Mesenchymal stem cell (in vitro differentiated cells and primary cell): ENCODE results near the gene TSHZ1.

Source experiments
- DNase-seq: peaks from one replicate; pipeline ENCODE4 v3.0.0-alpha.2; 2013
- H2AFZ ChIP-seq: one replicate; pipeline ENCODE4 v1.6.1; 2013; ENCODE audit warnings: low read depth, mild to moderate bottlenecking, control low read depth, inconsistent platforms, low read length, moderate library complexity
- H2AK5ac ChIP-seq: 2 replicates; pipeline ENCODE4 v1.6.1; 2013; ENCODE audit warnings: low read length, moderate library complexity, mild to moderate bottlenecking, inconsistent platforms; ENCODE audit not compliant: severe bottlenecking
- H2BK120ac ChIP-seq: one replicate; pipeline ENCODE4 v1.6.1; 2013; ENCODE audit warnings: low read depth, mild to moderate bottlenecking, inconsistent platforms, low read length, moderate library complexity
- H2BK12ac ChIP-seq, 2 experiments: one replicate each; pipeline ENCODE4 v1.6.1; 2013; ENCODE audit warnings: inconsistent platforms in 2 of 2, low read length in 2 of 2, mild to moderate bottlenecking in 2 of 2, moderate library complexity in 2 of 2, control low read depth in 1 of 2
- H2BK15ac ChIP-seq: one replicate; pipeline ENCODE4 v1.6.1; 2013; ENCODE audit warnings: mild to moderate bottlenecking, low read depth, inconsistent platforms; ENCODE audit not compliant: poor library complexity, severe bottlenecking
- H2BK5ac ChIP-seq: 2 replicates; pipeline ENCODE4 v1.6.1; 2013; ENCODE audit warnings: low read depth, mild to moderate bottlenecking, low read length, control low read depth, inconsistent platforms; ENCODE audit not compliant: poor library complexity, severe bottlenecking
- H3K14ac ChIP-seq, 2 experiments: one replicate each; pipeline ENCODE4 v1.6.1; 2013; ENCODE audit warnings: inconsistent platforms in 2 of 2, low read length in 2 of 2, control low read depth in 1 of 2, mild to moderate bottlenecking in 1 of 2, moderate library complexity in 1 of 2
- H3K18ac ChIP-seq, 2 experiments: one replicate each; pipeline ENCODE4 v1.6.1; 2013; ENCODE audit warnings: inconsistent platforms in 2 of 2, low read length in 2 of 2, control low read depth in 1 of 2, low read depth in 1 of 2, mild to moderate bottlenecking in 1 of 2
- H3K23ac ChIP-seq, 2 experiments: one replicate each; pipeline ENCODE4 v1.6.1; 2013; ENCODE audit warnings: inconsistent platforms in 2 of 2, low read length in 2 of 2, mild to moderate bottlenecking in 2 of 2, moderate library complexity in 2 of 2, control low read depth in 1 of 2
- H3K27ac ChIP-seq: 2 replicates; pipeline ENCODE4 v1.5.1; 2013; ENCODE audit warnings: mild to moderate bottlenecking, moderate library complexity, low read length, control low read depth, inconsistent platforms; ENCODE audit not compliant: poor library complexity, severe bottlenecking
- H3K27me3 ChIP-seq, 2 experiments: 2 replicates each; pipeline versions ENCODE4 v1.6.1 to v1.7.0; 2013; ENCODE audit warnings: low read length in 2 of 2, mild to moderate bottlenecking in 2 of 2, moderate library complexity in 2 of 2, control low read depth in 1 of 2, inconsistent platforms in 1 of 2; ENCODE audit not compliant: control insufficient read depth in 1 of 2, insufficient read depth in 1 of 2
- H3K36me3 ChIP-seq, 2 experiments: 2 replicates each; pipeline versions ENCODE4 v1.6.1 to v1.7.0; 2013; ENCODE audit warnings: low read length in 2 of 2, control low read depth in 1 of 2, inconsistent platforms in 1 of 2, low read depth in 1 of 2, mild to moderate bottlenecking in 1 of 2; ENCODE audit not compliant: insufficient read depth in 2 of 2, control insufficient read depth in 1 of 2
- H3K4ac ChIP-seq, 2 experiments: one replicate each; pipeline ENCODE4 v1.6.1; 2013; ENCODE audit warnings: inconsistent platforms in 2 of 2, low read length in 2 of 2, mild to moderate bottlenecking in 2 of 2, moderate library complexity in 2 of 2, control low read depth in 1 of 2, low read depth in 1 of 2
- H3K4me1 ChIP-seq: 2 replicates; pipeline ENCODE4 v1.6.1; 2013; ENCODE audit warnings: low read depth, low read length, control low read depth; ENCODE audit not compliant: control insufficient read depth, insufficient read depth
- H3K4me2 ChIP-seq: 2 replicates; pipeline ENCODE4 v1.6.1; 2013; ENCODE audit warnings: low read length, mild to moderate bottlenecking, inconsistent platforms; ENCODE audit not compliant: poor library complexity, severe bottlenecking
- H3K4me3 ChIP-seq, 2 experiments: 2 replicates each; pipeline versions ENCODE4 v1.5.1 to v1.7.0; 2013; ENCODE audit warnings: low read length in 2 of 2, mild to moderate bottlenecking in 2 of 2, control low read depth in 1 of 2, low read depth in 1 of 2; ENCODE audit not compliant: insufficient read depth in 1 of 2
- H3K79me1 ChIP-seq: replicated peaks from 2 replicates; pipeline ENCODE4 v1.6.1; 2013; ENCODE audit warnings: mild to moderate bottlenecking, control low read depth, low read length, inconsistent platforms; ENCODE audit not compliant: poor library complexity, severe bottlenecking
- H3K9ac ChIP-seq: 2 replicates; pipeline ENCODE4 v1.7.0; 2013; ENCODE audit warnings: mild to moderate bottlenecking, low read length, moderate library complexity
- H3K9me3 ChIP-seq: 2 replicates; pipeline ENCODE4 v1.7.0; 2013; ENCODE audit warnings: mild to moderate bottlenecking, low read length; ENCODE audit not compliant: control insufficient read depth
- H4K8ac ChIP-seq: one replicate; pipeline ENCODE4 v1.6.1; 2013; ENCODE audit warnings: inconsistent platforms, mild to moderate bottlenecking, low read length, moderate library complexity
- H4K91ac ChIP-seq: one replicate; pipeline ENCODE4 v1.6.1; 2013; ENCODE audit warnings: mild to moderate bottlenecking, low read length, inconsistent platforms
- WGBS: methylation state at CpG from one replicate; pipeline ENCODE4 v1.1.7; 2013; ENCODE audit warnings: mixed read lengths; 5-methylcytosine and 5-hydroxymethylcytosine counted together

TSHZ1 gene

DNA sequence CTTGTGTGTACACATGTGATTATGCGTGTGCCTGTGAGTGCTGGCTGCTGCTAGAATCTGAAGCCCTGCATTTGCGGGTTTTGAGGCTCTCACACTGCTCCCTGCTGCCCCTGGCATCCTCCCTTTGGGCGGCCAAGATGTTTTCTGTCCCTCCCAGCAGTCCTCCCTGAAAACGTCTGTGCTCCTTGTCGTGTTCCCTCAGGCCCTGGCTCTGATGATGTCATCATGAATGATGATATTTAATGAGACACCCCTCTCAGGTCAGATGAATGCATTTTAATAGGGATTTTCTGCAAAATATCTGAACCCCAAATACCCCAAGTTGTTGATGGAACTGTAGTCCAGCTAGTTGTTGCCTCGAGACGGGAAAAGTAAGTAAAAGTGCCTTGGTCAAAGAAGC, 73.1 kb downstream of the TSHZ1 start:
- no peak overlapping the region for H3K27ac ChIP-seq
- WGBS: 95% methylated on average over 7 of the region's 7 CpGs
- peaks cover 27 to 33% of the 10 kb centered on the region in 2 experiments for H3K36me3 ChIP-seq

DNA sequence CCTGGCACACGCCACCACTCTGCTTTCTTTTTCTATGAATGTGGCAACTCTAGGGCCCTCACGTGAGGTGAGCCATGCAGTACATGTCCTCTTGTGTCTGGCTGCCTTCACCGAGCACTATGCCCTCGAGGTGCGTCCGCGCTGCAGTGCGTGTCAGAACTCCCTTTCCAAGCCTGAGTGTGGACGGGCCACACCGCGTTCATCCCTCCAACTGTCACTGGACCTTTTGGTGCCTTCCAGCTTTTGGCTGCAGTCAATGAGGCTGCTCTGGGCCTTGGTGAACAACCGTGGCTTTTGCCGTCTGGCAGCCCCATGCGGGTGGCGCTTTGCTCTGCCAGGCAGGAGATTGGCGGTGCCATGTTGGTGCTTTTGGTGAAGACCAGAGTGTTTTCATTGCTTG, 74.0 kb downstream of the TSHZ1 start:
- peaks cover 7% of the 10 kb centered on the region for H3K79me1 ChIP-seq
- H2BK5ac ChIP-seq: no peak overlapping the region
- 97% methylated on average over 16 of the region's 16 CpGs for WGBS
- H3K4ac ChIP-seq: no peak overlapping the region
- peaks cover 27 to 34% of the 10 kb centered on the region in 2 experiments for H3K36me3 ChIP-seq
- no peak overlapping the region for H3K18ac ChIP-seq
- no peaks in the 10 kb centered on the region for H3K9me3 ChIP-seq
- H4K8ac ChIP-seq: no peak overlapping the region
- no peak overlapping the region for H3K4me2 ChIP-seq
- no peak overlapping the region for H2BK120ac ChIP-seq
- H2AK5ac ChIP-seq: no peak overlapping the region
- no peak overlapping the region for H3K27ac ChIP-seq
- H3K27me3 ChIP-seq: no peaks in the 10 kb centered on the region
- H2AFZ ChIP-seq: no peak overlapping the region
- H3K23ac ChIP-seq: no peak overlapping the region
- no peak for DNase-seq
- H4K91ac ChIP-seq: no peak overlapping the region
- H3K14ac ChIP-seq: no peak overlapping the region
- no peak overlapping the region for H3K4me3 ChIP-seq
- no peak overlapping the region for H2BK12ac ChIP-seq
- H2BK15ac ChIP-seq: no peak overlapping the region
- peaks cover 3% of the 10 kb centered on the region for H3K4me1 ChIP-seq
- no peak overlapping the region for H3K9ac ChIP-seq

More for the DNA sequence above, 73.1 kb downstream of the TSHZ1 start:
- no peak overlapping the region for H2BK12ac ChIP-seq
- H3K27me3 ChIP-seq: no peaks in the 10 kb centered on the region
- H3K4ac ChIP-seq: no peak overlapping the region
- H3K23ac ChIP-seq: no peak overlapping the region
- no peak overlapping the region for H2AK5ac ChIP-seq
- H3K79me1 ChIP-seq: peaks cover 8% of the 10 kb centered on the region
- H2AFZ ChIP-seq: no peak overlapping the region
- no peak overlapping the region for H3K4me2 ChIP-seq
- H3K9me3 ChIP-seq: no peaks in the 10 kb centered on the region
- H3K4me1 ChIP-seq: peaks cover 3% of the 10 kb centered on the region
- H2BK120ac ChIP-seq: no peak overlapping the region
- H3K4me3 ChIP-seq: no peak overlapping the region
- DNase-seq: no peak
- no peak overlapping the region for H3K18ac ChIP-seq
- no peak overlapping the region for H4K8ac ChIP-seq
- no peak overlapping the region for H3K14ac ChIP-seq
- no peak overlapping the region for H4K91ac ChIP-seq
- no peak overlapping the region for H3K9ac ChIP-seq
- H2BK5ac ChIP-seq: no peak overlapping the region
- H2BK15ac ChIP-seq: no peak overlapping the region

DNA sequence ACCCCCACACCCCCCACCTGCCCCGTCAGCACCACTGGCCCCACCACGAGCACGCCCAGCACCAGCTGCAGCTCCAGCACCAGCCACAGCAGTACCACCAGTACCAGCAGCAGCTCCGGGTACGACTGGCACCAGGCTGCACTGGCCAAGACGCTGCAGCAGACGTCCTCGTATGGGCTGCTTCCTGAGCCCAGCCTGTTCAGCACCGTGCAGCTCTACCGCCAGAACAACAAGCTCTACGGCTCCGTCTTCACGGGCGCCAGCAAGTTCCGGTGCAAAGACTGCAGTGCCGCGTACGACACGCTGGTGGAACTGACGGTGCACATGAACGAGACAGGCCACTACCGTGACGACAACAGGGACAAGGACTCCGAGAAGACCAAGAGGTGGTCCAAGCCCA, 75.3 kb downstream of the TSHZ1 start:
- H2AK5ac ChIP-seq: no peak overlapping the region
- H2BK5ac ChIP-seq: no peak overlapping the region
- WGBS: 98% methylated on average over 24 of the region's 24 CpGs
- H3K18ac ChIP-seq: no peak overlapping the region
- no peak overlapping the region for H3K4me2 ChIP-seq
- H2BK15ac ChIP-seq: no peak overlapping the region
- H3K36me3 ChIP-seq: peaks cover 27 to 34% of the 10 kb centered on the region in 2 experiments
- no peak overlapping the region for H4K91ac ChIP-seq
- DNase-seq: no peak
- no peaks in the 10 kb centered on the region for H3K27me3 ChIP-seq
- H3K9ac ChIP-seq: no peak overlapping the region
- no peaks in the 10 kb centered on the region for H3K9me3 ChIP-seq
- no peak overlapping the region for H3K23ac ChIP-seq
- H3K4me1 ChIP-seq: peaks cover under 1% of the 10 kb centered on the region
- H3K4me3 ChIP-seq: no peak overlapping the region
- H4K8ac ChIP-seq: no peak overlapping the region
- H3K79me1 ChIP-seq: peaks cover 7% of the 10 kb centered on the region
- H2AFZ ChIP-seq: no peak overlapping the region
- no peak overlapping the region for H3K4ac ChIP-seq
- H3K27ac ChIP-seq: no peak overlapping the region
- H2BK12ac ChIP-seq: no peak overlapping the region
- no peak overlapping the region for H2BK120ac ChIP-seq
- no peak overlapping the region for H3K14ac ChIP-seq

- WGBS: 95% methylated on average over 23 of the region's 23 CpGs
- no peak overlapping the region for H4K8ac ChIP-seq
- no peak overlapping the region for H3K23ac ChIP-seq
- H3K9me3 ChIP-seq: no peaks in the 10 kb centered on the region
- H3K27me3 ChIP-seq: no peaks in the 10 kb centered on the region
- H3K4me1 ChIP-seq: no peaks in the 10 kb centered on the region
- H2BK15ac ChIP-seq: no peak overlapping the region
- no peak overlapping the region for H2BK120ac ChIP-seq
- no peak overlapping the region for H2AK5ac ChIP-seq
- no peak overlapping the region for H4K91ac ChIP-seq
- H3K18ac ChIP-seq: no peak overlapping the region
- no peak overlapping the region for H3K14ac ChIP-seq
- no peak overlapping the region for H3K4ac ChIP-seq
- peaks cover 27 to 34% of the 10 kb centered on the region in 2 experiments for H3K36me3 ChIP-seq
- no peak overlapping the region for H2BK12ac ChIP-seq
- H3K9ac ChIP-seq: no peak overlapping the region
- peaks cover 3% of the 10 kb centered on the region for H3K79me1 ChIP-seq
- no peak for DNase-seq
- H3K27ac ChIP-seq: no peak overlapping the region
- H2BK5ac ChIP-seq: no peak overlapping the region
- H2AFZ ChIP-seq: no peak overlapping the region
- no peak overlapping the region for H3K4me3 ChIP-seq
- no peak overlapping the region for H3K4me2 ChIP-seq
Measured at GRCh38 chr18:75287006-75287405, 76.4 kb downstream of the TSHZ1 start.
